HG03280 (cell line): ENCODE measurements around the gene CBFA2T3.

Source experiments
- ATAC-seq: cut with Tn5 transposase; IDR thresholded peaks from one replicate; pipeline ENCODE4 v1.9.1; 2021; ENCODE audit warnings: mild to moderate bottlenecking, moderate library complexity; ENCODE audit not compliant: unreplicated experiment

Gene CBFA2T3

DNA sequence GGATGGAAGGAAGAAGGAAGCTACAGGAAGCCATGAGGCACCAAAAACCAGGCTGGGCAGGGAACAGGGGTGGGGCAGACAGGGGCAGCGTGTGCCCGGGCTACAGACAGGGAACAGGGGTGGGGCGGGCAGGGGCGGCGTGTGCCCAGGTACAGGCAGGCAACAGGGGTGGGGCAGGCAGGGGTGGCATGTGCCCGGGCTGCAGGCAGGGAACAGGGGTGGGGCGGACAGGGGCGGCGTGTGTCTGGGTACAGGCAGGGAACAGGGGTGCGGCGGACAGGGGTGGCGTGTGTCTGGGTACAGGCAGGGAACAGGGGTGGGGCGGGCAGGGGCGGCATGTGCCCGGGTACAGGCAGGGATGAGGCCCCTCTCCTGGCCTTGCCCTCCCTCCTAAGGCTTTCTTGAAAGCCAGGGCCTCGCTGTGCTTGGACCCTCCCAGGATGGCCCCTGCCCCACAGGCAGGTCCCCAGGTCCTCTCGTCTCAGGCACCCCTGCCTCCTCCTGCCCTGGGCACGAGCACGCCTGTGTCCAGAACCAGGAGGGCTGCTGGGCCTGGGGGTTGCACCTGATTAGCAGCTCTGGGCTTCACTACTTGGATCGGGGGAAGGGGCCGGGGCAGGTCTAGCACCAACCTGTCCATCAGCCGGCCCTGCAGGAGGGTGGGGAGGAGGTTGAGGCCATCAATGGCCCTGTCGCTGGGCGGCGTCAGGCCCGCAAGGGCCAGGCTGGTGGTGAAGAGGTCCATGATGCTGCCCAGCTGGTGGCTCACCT is 150.8 kb downstream of the CBFA2T3 start:
- ATAC-seq: no peak

GRCh38 chr16:88825146-88825545 is 151.9 kb downstream of the CBFA2T3 start:
- ATAC-seq: no peak
